ENCODE measurements around the gene TSPYL4.

The TSPYL4 gene

GRCh38 chr6:116201538-116201937 is 52.3 kb downstream of the TSPYL4 start:
- Histone ChIP-seq H4K5ac (ENCODE audit: low read length) (no peak overlapping the region), H3K79me2 (ENCODE audit: control insufficient read depth, insufficient read depth, low read length) (no peaks in the 10 kb centered on the region), H2BK120ac (ENCODE audit: low read depth, low read length) (no peak overlapping the region), H3K27me3 (ENCODE audit: insufficient read depth, low read length, poor library complexity) (no peaks in the 10 kb centered on the region), H2AK5ac (ENCODE audit: low read length) (no peak overlapping the region), H3K18ac (ENCODE audit: low read length) (no peak overlapping the region), H3K23ac (ENCODE audit: low read length) (no peak overlapping the region), H3K4ac (ENCODE audit: low read depth, low read length) (no peak overlapping the region), H2BK15ac (replicated peaks; ENCODE audit: low read depth) (no peak overlapping the region), H3K79me1 (ENCODE audit: low read length) (no peaks in the 10 kb centered on the region), H3K4me1 (ENCODE audit: control insufficient read depth, low read depth, low read length) (no peaks in the 10 kb centered on the region), H2BK5ac (ENCODE audit: low read length) (no peak overlapping the region), H3K9ac (ENCODE audit: low read length) (no peak overlapping the region), H3K56ac (ENCODE audit: low read length) (no peak overlapping the region), H3K4me3 (ENCODE audit: low read length) (no peak overlapping the region), H3K36me3 (ENCODE audit: control insufficient read depth, insufficient read depth, low read length) (no peaks in the 10 kb centered on the region), H3K4me2 (ENCODE audit: low read length) (no peak overlapping the region), H4K8ac (ENCODE audit: low read depth, low read length) (no peak overlapping the region), H3K27ac (ENCODE audit: low read depth, low read length) (no peak overlapping the region)
- no CpG with 5 or more reads among the region's 2 CpGs for WGBS (ENCODE audit: extremely low coverage, insufficient coverage, low lambda C conversion rate)
- no peak for DNase-seq

GRCh38 chr6:116200619-116201249 is 53.1 kb downstream of the TSPYL4 start:
- no peak overlapping the region for H2BK15ac ChIP-seq (replicated peaks; ENCODE audit: low read depth)
- H3K79me1 ChIP-seq (ENCODE audit: low read length): no peaks in the 10 kb centered on the region
- no peak overlapping the region for H3K18ac ChIP-seq (ENCODE audit: low read length)
- H3K56ac ChIP-seq (ENCODE audit: low read length): no peak overlapping the region
- no peak for DNase-seq
- no peaks in the 10 kb centered on the region for H3K36me3 ChIP-seq (ENCODE audit: control insufficient read depth, insufficient read depth, low read length)
- no peak overlapping the region for H2AK5ac ChIP-seq (ENCODE audit: low read length)
- no peaks in the 10 kb centered on the region for H3K27me3 ChIP-seq (ENCODE audit: insufficient read depth, low read length, poor library complexity)
- no peak overlapping the region for H2BK120ac ChIP-seq (ENCODE audit: low read depth, low read length)
- no peak overlapping the region for H4K8ac ChIP-seq (ENCODE audit: low read depth, low read length)
- H3K9ac ChIP-seq (ENCODE audit: low read length): no peak overlapping the region
- no peak overlapping the region for H3K4ac ChIP-seq (ENCODE audit: low read depth, low read length)
- no peak overlapping the region for H3K4me3 ChIP-seq (ENCODE audit: low read length)
- WGBS (ENCODE audit: extremely low coverage, insufficient coverage, low lambda C conversion rate): no CpG with 5 or more reads among the region's 3 CpGs
- H3K23ac ChIP-seq (ENCODE audit: low read length): no peak overlapping the region
- no peaks in the 10 kb centered on the region for H3K79me2 ChIP-seq (ENCODE audit: control insufficient read depth, insufficient read depth, low read length)
- no peaks in the 10 kb centered on the region for H3K4me1 ChIP-seq (ENCODE audit: control insufficient read depth, low read depth, low read length)
- no peak overlapping the region for H2BK5ac ChIP-seq (ENCODE audit: low read length)
- H3K4me2 ChIP-seq (ENCODE audit: low read length): no peak overlapping the region
- H4K5ac ChIP-seq (ENCODE audit: low read length): no peak overlapping the region
- H3K27ac ChIP-seq (ENCODE audit: low read depth, low read length): no peak overlapping the region

Measured in mesendoderm (in vitro differentiated cells).